RWPE2 (cell line): Measurements from ENCODE around the gene TMEM236.

ENCODE experiments used
- ATAC-seq: fragments of 200-7000 bp; cut with Tn5 transposase; 3 replicates; pipeline ENCODE4 v1.9.1; 2021; ENCODE audit warnings: low read depth
- DNase-seq: peaks from one replicate; pipeline ENCODE4 v3.0.0-alpha.2; 2020; ENCODE audit warnings: low spot score
- H3K27ac ChIP-seq: fragments of 450-650 bp; 2 replicates; pipeline ENCODE4 v1.5.1; 2017; ENCODE audit warnings: mild to moderate bottlenecking; ENCODE audit not compliant: poor library complexity, severe bottlenecking
- H3K27me3 ChIP-seq: fragments of 250-450 bp; sonication (Bioruptor Pico); 2 replicates; pipeline ENCODE4 v1.5.1; 2021; ENCODE audit warnings: mild to moderate bottlenecking, moderate library complexity; ENCODE audit not compliant: insufficient read depth, poor library complexity, severe bottlenecking
- H3K36me3 ChIP-seq: fragments of 250-450 bp; sonication (Bioruptor Pico); 2 replicates; pipeline ENCODE4 v1.5.1; 2020; ENCODE audit warnings: low read depth, mild to moderate bottlenecking, moderate library complexity
- H3K4me1 ChIP-seq: fragments of 250-450 bp; sonication (Bioruptor Pico); 2 replicates; pipeline ENCODE4 v1.5.1; 2021; ENCODE audit warnings: mild to moderate bottlenecking, moderate library complexity; ENCODE audit not compliant: insufficient read depth, poor library complexity, severe bottlenecking
- H3K4me3 ChIP-seq: fragments of 250-450 bp; sonication (Bioruptor Pico); 2 replicates; pipeline ENCODE4 v1.5.1; 2021; ENCODE audit warnings: mild to moderate bottlenecking, moderate library complexity; ENCODE audit not compliant: severe bottlenecking
- H3K9me3 ChIP-seq: fragments of 250-450 bp; sonication (Bioruptor Pico); 2 replicates; pipeline ENCODE4 v1.5.1; 2021; ENCODE audit warnings: mild to moderate bottlenecking, moderate library complexity; ENCODE audit not compliant: severe bottlenecking
- CTCF ChIP-seq: fragments of 450-650 bp; IDR thresholded peaks from one replicate; pipeline ENCODE4 v1.5.1; 2017; ENCODE audit warnings: mild to moderate bottlenecking, moderate library complexity; ENCODE audit not compliant: poor library complexity, severe bottlenecking

Gene TMEM236

DNA sequence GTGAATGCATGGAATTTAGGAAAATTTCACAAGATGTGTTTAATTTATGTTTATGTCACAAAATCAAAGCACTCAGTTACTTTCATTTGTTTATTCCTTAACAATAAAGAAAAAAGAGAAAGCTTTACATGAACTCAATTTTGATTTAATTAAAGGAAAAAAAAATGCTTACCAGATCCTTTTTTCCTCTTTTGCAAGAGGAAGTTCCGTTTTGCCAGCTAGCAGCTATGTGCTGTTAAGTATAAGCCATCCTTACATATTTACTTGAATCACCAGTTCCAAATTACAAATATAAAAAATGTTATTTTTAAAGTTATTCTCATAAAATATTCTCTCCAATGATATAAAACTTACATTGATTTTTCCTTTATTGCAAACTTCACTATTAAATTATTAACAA is 69.9 kb downstream of the TMEM236 start:
- no peaks in the 10 kb centered on the region for H3K27me3 ChIP-seq
- H3K9me3 ChIP-seq = no peaks in the 10 kb centered on the region
- no peak for ATAC-seq
- H3K4me3 ChIP-seq = no peak overlapping the region
- no peak for DNase-seq
- no peak overlapping the region for H3K27ac ChIP-seq
- TF ChIP-seq CTCF = no peak
- H3K36me3 ChIP-seq = no peaks in the 10 kb centered on the region
- no peaks in the 10 kb centered on the region for H3K4me1 ChIP-seq

- Histone ChIP-seq H3K27me3 (no peaks in the 10 kb centered on the region), H3K9me3 (no peaks in the 10 kb centered on the region), H3K27ac (no peak overlapping the region), H3K36me3 (no peaks in the 10 kb centered on the region), H3K4me3 (no peak overlapping the region), H3K4me1 (peaks cover 21% of the 10 kb centered on the region)
- TF ChIP-seq CTCF = no peak
- ATAC-seq (no peak), DNase-seq (no peak)
Measured at GRCh38 chr10:17831341-17831740, 79.3 kb downstream of the TMEM236 start.

GRCh38 chr10:17831896-17832295 is 79.9 kb downstream of the TMEM236 start:
- no peak for TF ChIP-seq CTCF
- Histone ChIP-seq H3K9me3 (no peaks in the 10 kb centered on the region), H3K4me1 (peaks cover 26% of the 10 kb centered on the region), H3K4me3 (no peak overlapping the region), H3K27me3 (no peaks in the 10 kb centered on the region), H3K36me3 (no peaks in the 10 kb centered on the region), H3K27ac (no peak overlapping the region)
- no peak for DNase-seq
- ATAC-seq = no peak

DNA sequence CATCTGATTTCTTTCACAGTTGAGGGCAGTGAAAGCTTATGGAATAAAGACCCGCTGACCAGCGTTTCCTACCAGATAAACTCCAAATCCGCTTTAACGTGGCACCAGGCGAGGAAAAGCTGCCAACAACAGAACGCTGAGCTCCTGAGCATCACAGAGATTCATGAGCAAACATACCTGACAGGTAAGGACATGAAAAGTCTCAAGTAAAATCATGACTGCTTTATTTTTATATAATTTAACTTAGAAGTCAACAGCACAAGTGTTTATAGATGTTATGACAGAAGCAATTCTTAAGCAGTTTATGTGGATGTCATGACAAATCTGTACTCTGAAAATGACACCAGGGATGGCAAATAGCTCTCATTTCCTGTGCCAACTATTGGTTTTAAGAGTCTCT is 81.7 kb downstream of the TMEM236 start:
- H3K9me3 ChIP-seq = no peaks in the 10 kb centered on the region
- H3K4me3 ChIP-seq = no peak overlapping the region
- DNase-seq (no peak), ATAC-seq (no peak)
- peak overlapping the region; percentile 9 for H3K27ac ChIP-seq
- no peaks in the 10 kb centered on the region for H3K27me3 ChIP-seq
- H3K36me3 ChIP-seq = no peaks in the 10 kb centered on the region
- peaks cover 28% of the 10 kb centered on the region for H3K4me1 ChIP-seq
- no peak for TF ChIP-seq CTCF

- peak; percentile 99 for ATAC-seq
- H3K27ac ChIP-seq = peak overlapping the region; percentile 64
- H3K36me3 ChIP-seq = no peaks in the 10 kb centered on the region
- peaks cover 29% of the 10 kb centered on the region for H3K4me1 ChIP-seq
- H3K4me3 ChIP-seq = no peak overlapping the region
- peak; percentile 23 for TF ChIP-seq CTCF
- no peaks in the 10 kb centered on the region for H3K27me3 ChIP-seq
- DNase-seq = peak; percentile 81
- H3K9me3 ChIP-seq = no peaks in the 10 kb centered on the region
Measured at GRCh38 chr10:17835688-17836087, 83.7 kb downstream of the TMEM236 start.
